EH (cell line): Measurements from ENCODE around the gene ERI2.
"Not testable (repeated sequence)": the region's sequence is repeated elsewhere in the genome, so short reads cannot be mapped to it uniquely, and the experiment has no call there.

Source experiments
- DNase-seq: peaks from one replicate; pipeline ENCODE4 v3.0.0-alpha.2; 2015; ENCODE audit warnings: low read depth

The ERI2 gene

DNA sequence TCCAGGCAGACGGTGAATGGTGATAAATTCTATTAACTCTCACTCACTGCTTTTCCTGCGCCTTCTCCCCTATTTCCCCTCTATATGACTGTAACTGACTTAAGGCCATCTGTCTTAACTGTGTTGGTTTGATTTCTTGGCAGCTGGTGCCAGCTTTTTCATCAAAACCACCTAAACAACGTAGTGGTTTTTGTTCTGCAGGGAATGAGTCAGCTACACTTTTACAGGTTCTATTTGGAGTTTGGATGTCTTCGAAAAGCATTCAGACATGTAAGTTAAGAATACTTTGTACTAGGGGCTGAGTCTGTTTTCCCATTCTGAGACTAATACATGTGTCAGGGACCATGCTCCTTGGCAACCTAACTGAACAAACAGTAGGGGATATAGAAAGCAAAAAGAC, 8.5 kb upstream of the ERI2 start:
- DNase-seq: no peak

GRCh38 chr16:20812510-20812909, 6.2 kb upstream of the ERI2 start:
- DNase-seq: no peak

- DNase-seq: no peak
Observed at GRCh38 chr16:20811889-20812439, 5.7 kb upstream of the ERI2 start.

- DNase-seq: no peak
Observed at GRCh38 chr16:20807862-20808261, 1.6 kb upstream of the ERI2 start.

DNA sequence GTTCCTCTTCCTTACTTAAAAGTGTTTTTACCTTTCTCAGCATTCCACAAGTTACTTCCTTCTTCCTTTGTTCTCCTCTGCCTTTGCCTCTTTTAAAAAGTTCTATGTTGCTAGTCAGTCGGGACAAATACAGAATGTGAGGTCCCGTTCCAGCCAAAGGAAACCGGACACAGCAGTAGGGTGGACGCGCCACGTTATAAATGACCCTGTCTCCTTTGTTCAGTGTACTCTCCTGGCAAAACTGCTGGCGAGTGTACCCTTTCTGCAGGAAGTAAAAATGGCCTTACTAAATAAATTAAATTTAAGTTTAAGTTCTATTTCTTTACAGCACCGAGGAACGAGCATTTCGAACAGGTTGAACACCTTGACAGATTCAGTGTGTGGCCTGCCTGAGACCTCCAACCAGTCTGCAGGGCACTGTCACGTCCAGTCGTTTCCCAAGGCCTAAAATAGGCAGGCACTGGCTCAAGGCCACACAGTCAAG, 546 bp downstream of the ERI2 start:
- DNase-seq: peak; percentile 16

DNA sequence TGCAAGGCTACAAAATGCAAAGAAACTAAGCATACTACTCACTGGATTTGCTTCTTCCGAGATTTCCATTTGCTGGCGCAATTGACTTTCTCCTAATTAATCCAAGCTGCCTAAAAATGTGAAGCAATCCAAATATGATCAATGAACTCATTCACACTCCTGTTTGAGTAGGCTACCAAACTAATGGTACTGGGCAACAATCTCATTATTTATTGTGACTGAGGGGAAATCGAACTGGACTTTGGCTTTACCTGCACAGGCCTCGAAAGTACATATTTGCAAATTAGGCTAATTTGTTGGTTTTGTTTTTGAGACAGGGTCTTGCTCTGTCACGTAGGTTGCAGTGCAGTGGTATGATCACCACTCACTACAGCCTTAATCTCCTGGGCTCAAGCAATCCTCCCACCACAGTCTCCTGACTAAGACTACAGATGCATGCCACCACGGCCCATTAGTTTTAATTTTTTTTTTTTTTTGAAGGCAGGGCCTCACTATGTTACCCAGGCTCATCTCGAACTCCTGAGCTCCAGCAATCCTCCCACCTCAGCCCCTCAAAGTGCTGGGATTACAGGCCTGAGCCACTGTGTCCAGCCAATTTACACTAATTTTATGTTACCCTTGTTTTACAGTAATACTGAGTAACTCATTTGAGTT, 2.6 kb downstream of the ERI2 start:
- no peak for DNase-seq

DNA sequence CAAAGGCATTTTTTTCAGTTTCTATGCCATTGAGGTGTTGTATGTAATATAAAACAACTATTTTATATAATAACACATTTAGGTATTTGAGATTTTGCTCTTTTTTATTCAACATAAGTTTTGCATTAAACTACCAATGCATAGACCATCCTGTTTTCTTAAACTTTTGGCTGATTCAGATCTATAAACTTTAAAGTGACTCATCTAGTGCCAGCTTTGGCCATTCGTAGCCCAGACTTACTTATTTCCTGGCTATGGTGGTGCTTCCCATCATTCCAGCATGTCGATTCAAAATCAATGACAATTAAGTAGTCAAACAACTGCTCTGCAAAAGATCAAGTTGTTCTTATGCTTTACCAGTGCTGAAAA, 3.1 kb downstream of the ERI2 start:
- peak; percentile 40 for DNase-seq

- DNase-seq: no peak
Observed at GRCh38 chr16:20801278-20801677, 5.0 kb downstream of the ERI2 start.

DNA sequence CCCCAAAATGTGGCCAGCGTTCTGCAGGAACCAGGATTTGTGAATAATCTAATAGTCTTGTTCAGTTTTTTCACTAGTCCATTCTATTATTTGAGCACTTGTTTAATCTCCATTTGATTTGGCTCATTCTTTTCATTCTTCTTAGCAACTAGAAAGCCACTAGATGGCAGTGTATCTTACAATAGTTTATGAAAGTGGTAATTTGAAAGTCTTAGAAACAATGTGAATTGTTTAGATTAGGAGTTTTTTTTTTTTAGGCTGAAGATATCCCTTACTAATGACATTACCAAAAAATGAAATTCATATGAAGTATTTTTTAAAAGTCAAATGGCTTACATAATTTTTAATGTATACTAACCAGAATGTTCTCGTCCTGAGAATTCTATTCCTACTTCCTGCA, 6.7 kb downstream of the ERI2 start:
- peak; percentile 17 for DNase-seq

DNA sequence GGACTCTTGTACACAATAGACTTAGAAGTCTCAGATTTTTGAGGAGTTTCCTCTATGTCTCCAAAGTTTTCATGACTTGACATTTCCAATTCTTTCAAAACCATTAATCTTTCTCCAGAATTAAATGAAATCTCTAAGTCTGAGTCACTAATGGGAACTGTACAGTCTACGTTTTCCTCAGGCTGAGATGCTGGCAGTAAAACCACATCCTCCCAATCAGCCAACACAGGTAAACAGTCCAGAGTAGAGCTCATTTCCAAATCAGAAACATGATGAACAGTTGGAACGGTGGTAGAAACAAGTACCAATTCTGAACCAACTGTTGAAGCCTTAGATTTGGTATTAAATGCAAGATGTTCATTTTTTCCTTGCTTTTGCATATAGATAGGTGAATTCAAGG, 7.9 kb downstream of the ERI2 start:
- DNase-seq: no peak

- peak; percentile 40 for DNase-seq
Observed at GRCh38 chr16:20791923-20792612, 14.2 kb downstream of the ERI2 start.

DNA sequence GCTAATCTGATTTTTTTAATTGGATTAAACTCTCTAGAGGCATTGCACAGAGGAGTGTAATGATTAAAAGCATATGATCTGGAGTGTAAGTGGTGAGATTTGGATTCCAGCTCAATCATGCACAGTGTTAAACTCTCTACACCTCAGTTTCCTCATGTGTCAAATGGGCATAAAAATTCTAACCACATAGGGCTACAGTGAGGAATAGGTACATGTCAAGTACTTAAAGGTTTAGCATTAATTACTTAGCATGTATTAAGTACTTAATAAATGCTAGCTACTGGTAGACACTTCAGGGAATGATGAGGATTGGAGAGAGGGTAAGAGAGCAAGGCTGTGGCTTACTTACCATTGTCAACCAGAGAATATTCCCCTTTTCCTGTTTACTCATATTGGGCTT, 17.1 kb downstream of the ERI2 start:
- DNase-seq: no peak

GRCh38 chr16:20784204-20784603, 22.1 kb downstream of the ERI2 start:
- DNase-seq: no peak

GRCh38 chr16:20782470-20782869, 23.8 kb downstream of the ERI2 start:
- no peak for DNase-seq

DNA sequence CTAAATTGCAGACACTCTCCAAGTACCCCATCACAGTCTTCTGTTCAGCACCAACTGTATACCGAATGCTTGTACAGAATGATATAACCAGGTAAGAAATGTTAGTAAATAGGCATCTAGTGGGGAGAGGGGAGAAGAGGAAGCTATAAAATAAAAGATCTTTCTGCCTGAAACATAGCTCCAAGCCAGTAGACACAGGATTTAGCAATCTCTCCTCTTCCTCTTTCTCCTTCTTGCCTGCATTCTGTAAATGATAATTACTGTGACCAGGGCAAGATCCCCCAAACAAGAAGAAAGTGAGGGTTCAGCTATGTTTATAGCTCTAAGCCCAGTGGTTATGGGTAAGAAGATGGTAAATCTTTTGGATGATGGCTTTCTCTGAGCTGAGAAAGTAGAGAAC, 24.6 kb downstream of the ERI2 start:
- DNase-seq: no peak

GRCh38 chr16:20774703-20775362, 31.4 kb downstream of the ERI2 start:
- peak; percentile 69 for DNase-seq

DNA sequence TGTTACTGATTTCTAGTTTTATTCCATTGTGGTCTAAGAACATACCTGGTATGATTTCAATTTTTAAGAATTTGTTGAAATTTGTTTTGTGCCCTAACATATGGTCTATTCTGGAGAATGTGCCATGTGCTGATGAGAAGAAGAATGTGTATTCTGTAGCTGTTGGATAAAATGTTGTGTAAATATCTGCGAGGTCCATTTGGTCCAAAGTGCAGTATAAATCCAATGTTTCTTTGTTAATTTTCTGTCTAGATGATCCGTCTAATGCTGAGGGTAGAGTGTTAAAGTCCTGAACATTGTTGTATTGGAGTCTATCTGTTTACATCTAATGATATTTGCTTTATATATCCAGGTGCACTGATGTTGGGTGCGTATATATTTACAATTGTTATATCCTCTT, 32.6 kb downstream of the ERI2 start:
- DNase-seq: no peak

- no peak for DNase-seq
Observed at GRCh38 chr16:20768818-20769217, 37.5 kb downstream of the ERI2 start.

DNA sequence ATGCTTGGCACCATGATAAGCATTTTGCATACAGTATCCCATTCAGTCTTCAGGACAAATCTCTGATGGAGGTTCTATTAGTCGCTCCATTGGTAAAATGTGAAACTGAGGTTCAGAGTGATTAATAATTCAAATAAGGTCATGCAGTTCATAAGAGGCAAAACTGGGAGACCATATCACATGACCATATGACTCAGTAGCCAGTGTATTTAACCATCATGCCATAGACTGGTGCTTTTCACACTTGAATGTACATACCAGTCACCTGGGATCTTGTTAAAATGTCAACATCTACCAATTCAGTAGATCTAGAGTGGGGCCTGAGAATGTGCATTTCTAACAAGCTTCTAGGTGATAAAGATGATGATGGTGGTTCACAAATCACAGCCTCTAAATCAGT, 38.2 kb downstream of the ERI2 start:
- DNase-seq: peak; percentile 0

- DNase-seq: no peak
Observed at GRCh38 chr16:20767577-20767976, 38.7 kb downstream of the ERI2 start.

DNA sequence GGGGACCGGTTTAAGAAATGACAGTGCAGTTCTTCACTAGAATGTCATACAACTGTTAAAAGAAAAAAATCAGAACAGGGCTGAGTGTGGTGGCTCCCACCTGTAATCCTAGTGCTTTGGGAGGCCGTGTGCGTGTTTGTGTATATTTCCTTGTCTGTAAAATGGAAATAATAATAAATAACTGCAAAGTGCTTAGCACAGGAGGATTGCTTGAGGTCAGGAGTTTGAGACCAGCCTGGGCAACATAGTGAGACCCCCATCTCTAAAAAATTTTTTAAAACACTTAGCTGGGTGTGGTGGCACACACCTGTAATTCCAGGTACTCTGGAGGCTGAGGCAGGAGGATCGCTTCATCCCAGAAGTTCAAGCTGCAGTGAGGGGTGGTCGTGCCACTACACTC, 40.0 kb downstream of the ERI2 start:
- no peak for DNase-seq

- no peak for DNase-seq
Observed at GRCh38 chr16:20765732-20766131, 40.5 kb downstream of the ERI2 start.

DNA sequence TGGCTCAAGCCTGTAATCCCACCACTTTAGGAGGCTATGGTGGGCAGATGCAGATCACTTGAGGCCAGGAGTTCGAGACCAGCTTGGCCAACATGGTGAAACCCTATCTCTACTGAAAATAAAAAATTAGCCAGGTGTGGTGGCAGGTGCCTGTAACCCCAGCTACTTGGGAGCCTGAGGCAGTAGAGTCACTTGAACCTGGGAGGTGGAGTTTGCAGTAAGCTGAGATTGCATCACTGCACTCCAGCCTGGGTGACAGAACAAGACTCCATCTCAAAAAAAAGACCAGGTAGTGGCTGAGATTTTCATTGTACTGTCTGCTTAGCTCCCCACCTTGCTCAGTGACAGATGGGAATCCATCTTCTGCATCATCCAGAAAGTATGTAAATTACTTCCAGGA, 41.8 kb downstream of the ERI2 start:
- DNase-seq: not testable (repeated sequence)
